GM20431 (cell line): ENCODE measurements around the gene PLEKHG3.

ENCODE experiments used
- in situ Hi-C: fragments of 300-500 bp; cut with MseI, MboI; formaldehyde crosslinking; loops from one replicate; pipeline ENCODE4 v1.15.0; 2020; ENCODE audit warnings: low sequenced_read_pairs; ENCODE audit not compliant: unreplicated experiment

PLEKHG3 gene

DNA sequence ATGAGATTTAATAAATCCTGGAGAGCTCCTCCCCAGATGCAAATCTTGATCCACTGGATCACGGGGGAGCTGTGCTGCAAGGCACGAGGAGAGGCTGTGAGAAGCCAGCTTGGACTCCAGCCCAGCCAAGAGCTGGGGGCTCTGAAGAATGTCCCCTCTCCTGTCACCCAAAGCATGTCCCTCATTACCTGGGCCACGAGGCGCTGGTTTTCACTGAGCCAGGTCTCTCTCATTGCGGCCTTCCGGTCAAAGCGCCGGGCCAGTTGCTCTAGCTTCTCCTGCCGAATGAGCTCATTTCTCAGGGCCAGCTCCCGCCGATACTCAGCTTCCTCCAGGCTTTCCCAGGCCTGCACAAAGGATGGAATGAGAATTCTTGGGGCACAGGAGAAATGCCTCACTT is 92.1 kb downstream of the PLEKHG3 start:
- in situ Hi-C loops: no loop called here

DNA sequence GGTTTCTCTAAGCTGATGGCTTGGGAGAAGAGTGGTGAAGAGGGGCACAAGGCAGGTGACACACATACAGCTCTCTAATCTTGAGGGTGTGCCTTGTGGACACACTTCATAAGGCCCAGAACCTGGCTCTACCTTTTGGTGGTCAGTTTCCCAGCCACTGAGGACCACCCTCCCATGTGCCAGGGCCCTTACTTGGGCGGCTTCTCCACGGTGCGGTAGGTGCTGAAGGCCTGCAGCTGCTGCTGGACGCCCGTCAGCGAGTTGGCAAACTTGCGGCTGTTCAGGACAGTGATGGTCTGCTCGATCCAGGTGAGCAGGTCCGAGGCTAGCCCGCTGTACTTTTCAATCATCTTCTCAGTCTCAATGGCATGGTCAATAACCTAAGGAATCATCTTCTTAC is 95.3 kb downstream of the PLEKHG3 start:
- in situ Hi-C loops: no loop called here
